ENCODE data around the gene HMMR.

GRCh38 chr5:163525096-163525495, 64.7 kb downstream of the HMMR start:
- no peak for TF ChIP-seq CTCF (IDR thresholded peaks at IDR 0.05; ENCODE audit: poor library complexity, severe bottlenecking)
- no peak for TF ChIP-seq TAF1 (IDR thresholded peaks at IDR 0.05; ENCODE audit: low read depth)
- TF ChIP-seq EZH2 (IDR thresholded peaks at IDR 0.05; ENCODE audit: borderline replicate concordance, insufficient read depth, low read length, poor library complexity, severe bottlenecking) = no peak
